GM12875 (cell line): Measurements from ENCODE around the gene DEF6.

ENCODE experiments used
- H3K4me3 ChIP-seq: one replicate; pipeline ENCODE4 v1.5.1; 2011; ENCODE audit warnings: low read depth, low read length, control low read depth
- CTCF ChIP-seq: IDR thresholded peaks from 2 replicates; pipeline ENCODE4 v1.5.1; 2011; ENCODE audit warnings: low read depth, mild to moderate bottlenecking, control low read depth, inconsistent platforms, low read length, moderate library complexity, borderline replicate concordance; ENCODE audit not compliant: insufficient read depth

DEF6 gene

DNA sequence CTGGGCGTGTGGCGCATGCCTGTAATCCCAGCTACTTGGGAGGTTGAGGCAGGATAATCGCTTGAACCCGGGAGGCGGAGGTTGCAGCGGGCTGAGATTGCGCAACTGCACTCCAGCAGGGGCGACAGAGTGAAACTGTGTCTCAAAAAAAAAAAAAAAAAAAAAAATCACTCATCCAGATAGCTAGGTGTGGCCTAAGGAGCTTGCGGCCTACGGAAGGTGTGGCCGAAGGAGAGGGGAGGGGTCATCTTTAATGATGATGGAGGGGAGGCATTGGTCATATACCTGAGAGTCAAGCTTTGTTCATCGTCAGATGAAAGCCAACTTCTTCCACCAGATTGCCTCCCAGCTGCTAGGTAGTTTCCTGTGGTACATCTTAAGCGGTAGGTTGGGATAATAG, 43.9 kb downstream of the DEF6 start:
- H3K4me3 ChIP-seq, result no peak overlapping the region
- TF ChIP-seq CTCF, result no peak

DNA sequence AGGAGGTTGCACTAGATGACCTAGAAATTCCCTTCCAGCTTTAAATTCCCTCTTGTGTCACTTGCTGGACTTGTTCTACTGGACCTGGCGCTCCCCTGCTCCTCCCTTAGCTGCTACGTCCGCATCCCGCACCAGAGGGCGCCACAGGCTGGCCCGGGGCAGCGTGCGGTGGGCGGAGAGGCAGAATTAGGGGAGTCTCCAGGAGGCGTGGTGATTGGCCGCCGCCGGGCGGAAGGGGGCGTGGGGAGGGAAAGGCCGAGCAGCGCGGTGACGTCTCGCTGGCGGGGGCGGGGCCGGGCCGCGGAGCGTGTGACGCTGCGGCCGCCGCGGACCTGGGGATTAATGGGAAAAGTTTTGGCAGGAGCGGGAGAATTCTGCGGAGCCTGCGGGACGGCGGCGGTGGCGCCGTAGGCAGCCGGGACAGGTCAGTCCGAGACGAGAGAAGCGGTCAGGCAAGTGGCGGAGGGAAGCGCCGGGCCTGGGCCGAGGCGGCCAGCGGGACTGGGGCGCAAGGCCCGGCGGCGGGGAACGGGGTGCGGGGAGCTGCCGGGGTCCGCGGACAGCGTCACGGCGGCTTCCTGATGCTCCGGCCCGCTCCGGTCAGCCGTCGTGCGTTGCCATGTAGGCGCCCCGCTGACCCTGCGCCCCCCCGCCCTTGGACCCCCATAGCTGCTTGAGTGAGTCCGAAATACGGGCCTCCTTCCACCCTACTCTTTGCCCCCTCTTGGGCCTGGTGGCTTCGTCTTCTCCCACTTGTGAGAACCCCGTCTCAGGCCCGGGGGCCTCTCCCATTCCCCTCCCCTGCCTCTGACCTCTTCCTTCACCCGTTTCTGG, 44.9 kb downstream of the DEF6 start, which contains the start of gene PPARD:
PPARD (plus strand) TSS at position 301 of the 834 bp plus-strand sequence. CDS start 68,530 bp downstream, outside the sequence.
- peak; percentile 93 for TF ChIP-seq CTCF

GRCh38 chr6:35343092-35343834, 45.6 kb downstream of the DEF6 start:
- no peak for TF ChIP-seq CTCF
- peak overlapping the region; percentile 71 for H3K4me3 ChIP-seq

More for the DNA sequence above, 44.9 kb downstream of the DEF6 start, which contains the start of gene PPARD:
- peak within 1 kb of the TSS; percentile 71 for H3K4me3 ChIP-seq

- no peak for TF ChIP-seq CTCF
- H3K4me3 ChIP-seq, result no peak overlapping the region
Observed at GRCh38 chr6:35343835-35344550, 46.4 kb downstream of the DEF6 start.

DNA sequence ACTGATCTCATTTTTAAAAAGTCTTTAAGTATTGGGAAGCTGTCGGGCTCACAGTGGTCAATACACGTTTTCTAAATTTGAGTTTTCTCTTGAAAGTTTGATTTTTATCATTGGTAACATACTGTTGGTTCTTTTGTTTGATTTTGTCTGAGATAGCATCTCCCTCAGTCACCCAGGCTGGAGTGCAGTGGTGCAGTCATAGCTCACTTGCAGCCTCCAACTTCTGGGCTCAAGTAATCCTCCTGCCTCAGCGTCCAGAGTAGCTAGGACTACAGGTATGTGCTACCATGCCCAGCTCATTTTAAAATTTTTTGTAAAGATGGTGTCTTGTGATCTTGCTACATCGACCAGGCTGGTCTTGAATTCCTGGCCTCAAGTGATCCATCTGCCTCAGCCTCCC, 53.8 kb downstream of the DEF6 start:
- TF ChIP-seq CTCF, result no peak
- no peak overlapping the region for H3K4me3 ChIP-seq

- no peak overlapping the region for H3K4me3 ChIP-seq
- no peak for TF ChIP-seq CTCF
Observed at GRCh38 chr6:35352735-35353134, 55.1 kb downstream of the DEF6 start.
